HepG2 (cell line): ENCODE measurements around the gene JADE2. TPM values are rescaled to one million over a fixed set of nuclear protein-coding genes. Genes with fewer than 3 reads are reported as not detected.

Source experiments
- ATAC-seq: fragments of 200-7000 bp; cut with Tn5 transposase; 3 replicates; pipeline ENCODE4 v1.9.1; 2020; ENCODE audit warnings: mild to moderate bottlenecking, moderate library complexity
- BruUV-seq: library from RNA; stranded (reverse); fragments of 400-500 nt; replicated peaks from 2 replicates; lab custom pipeline; 2021; lab: Mats Ljungman, UMichigan
- CTCF ChIA-PET: fragments of 300-600 bp; formaldehyde crosslinking; extraction: SDS; loops from one replicate; lab custom pipeline; 2021; ENCODE audit warnings: low total read pairs, inconsistent platforms, low intra/inter-chr PET ratio; lab: Yijun Ruan, JAX
- POLR2A ChIA-PET: fragments of 350-600 bp; sonication (Branson Sonifier 250); formaldehyde crosslinking; loops from one replicate; lab custom pipeline; 2020; ENCODE audit warnings: antibody characterized with exemption, inconsistent platforms; lab: Yijun Ruan, JAX
- DNase-seq: peaks from one replicate; pipeline ENCODE4 v3.0.0-alpha.2; 2015; ENCODE audit warnings: low spot score
- FAIRE-seq: peaks from 3 replicates; lab custom pipeline; 2011; peaks lifted over from hg19 to GRCh38; lab: Jason Lieb, UNC
- H2AFZ ChIP-seq: one replicate; pipeline ENCODE4 v1.6.1; 2011; ENCODE audit warnings: low read length, inconsistent platforms
- H3K27ac ChIP-seq: fragments of 300-600 bp; 3 replicates; pipeline ENCODE4 v1.8.0; 2011; ENCODE audit warnings: mixed run types, mild to moderate bottlenecking, mixed read lengths, low read length, inconsistent platforms; ENCODE audit not compliant: insufficient read depth; ENCODE audit errors: extremely low read length
- H3K27me3 ChIP-seq, 2 experiments: fragments of 200-600 bp in 1 of 2; 2 replicates in 1 of 2; 3 replicates in 1 of 2; pipeline versions ENCODE4 v1.6.0 to v1.8.0; 2011; ENCODE audit warnings: low read length in 2 of 2, mild to moderate bottlenecking in 2 of 2, moderate library complexity in 2 of 2, inconsistent platforms in 1 of 2; ENCODE audit not compliant: insufficient read depth in 2 of 2, control insufficient read depth in 1 of 2
- H3K36me3 ChIP-seq, 2 experiments: fragments of 200-600 bp in 1 of 2; replicated peaks in 1 of 2; 2 replicates in 1 of 2; 3 replicates in 1 of 2; pipeline versions ENCODE4 v1.5.1 to v1.8.0; 2011; ENCODE audit warnings: low read length in 2 of 2, inconsistent platforms in 1 of 2; ENCODE audit not compliant: insufficient read depth in 2 of 2, control insufficient read depth in 1 of 2
- H3K4me1 ChIP-seq: 2 replicates; pipeline ENCODE4 v1.5.1; 2012; ENCODE audit warnings: low read length, inconsistent platforms; ENCODE audit not compliant: insufficient read depth
- H3K4me2 ChIP-seq: 2 replicates; pipeline ENCODE4 v1.6.0; 2011; ENCODE audit warnings: low read depth, low read length, inconsistent platforms
- H3K4me3 ChIP-seq, 3 experiments: fragments of 200-600 bp in 1 of 3; sonication (generic), shearing (Covaris generic) in 1 of 3; replicated peaks in 1 of 3; 2 replicates each; pipeline ENCODE4 v1.5.1; 2011 to 2016; ENCODE audit warnings: low read length in 3 of 3, inconsistent platforms in 2 of 3, low read depth in 2 of 3, mild to moderate bottlenecking in 2 of 3, control low read depth in 1 of 3, mixed read lengths in 1 of 3; ENCODE audit not compliant: insufficient read depth in 1 of 3
- H3K79me2 ChIP-seq: one replicate; pipeline ENCODE4 v1.6.1; 2011; ENCODE audit warnings: low read length, inconsistent platforms; ENCODE audit not compliant: insufficient read depth
- H3K9ac ChIP-seq: 2 replicates; pipeline ENCODE4 v1.6.0; 2011; ENCODE audit warnings: mild to moderate bottlenecking, low read depth, low read length, inconsistent platforms; ENCODE audit not compliant: insufficient read depth
- H3K9me3 ChIP-seq: 2 replicates; pipeline ENCODE4 v1.5.1; 2012; ENCODE audit warnings: mild to moderate bottlenecking, low read length
- H4K20me1 ChIP-seq: 2 replicates; pipeline ENCODE4 v1.6.0; 2011; ENCODE audit warnings: inconsistent platforms, mild to moderate bottlenecking, low read length, moderate library complexity; ENCODE audit not compliant: insufficient read depth
- ARID2 ChIP-seq: sonication (generic); formaldehyde crosslinking; IDR thresholded peaks from 2 replicates; pipeline ENCODE4 v1.8.1; 2022; ENCODE audit warnings: mild to moderate bottlenecking, missing genetic modification reagents, borderline replicate concordance
- ESRRA ChIP-seq: sonication (generic); formaldehyde crosslinking; IDR thresholded peaks from 2 replicates; pipeline ENCODE4 v1.5.1; 2020; ENCODE audit warnings: mild to moderate bottlenecking, low read depth, missing genetic modification reagents
- KLF13 ChIP-seq: sonication (generic); formaldehyde crosslinking; IDR thresholded peaks from 2 replicates; pipeline ENCODE4 v1.4.0; 2020; ENCODE audit warnings: mild to moderate bottlenecking, missing genetic modification reagents
- NBN ChIP-seq: fragments of 450-650 bp; conservative IDR thresholded peaks from 2 replicates; pipeline ENCODE4 v1.6.1; 2017
- RFXANK ChIP-seq: IDR thresholded peaks from 2 replicates; pipeline ENCODE4 v1.6.1; 2016
- RFXAP ChIP-seq: sonication (generic); formaldehyde crosslinking; IDR thresholded peaks from 2 replicates; pipeline ENCODE4 v1.4.0; 2020; ENCODE audit warnings: missing genetic modification reagents, borderline replicate concordance
- SUZ12 ChIP-seq: fragments of 150-350 bp; IDR thresholded peaks from 2 replicates; pipeline ENCODE4 v1.6.1; 2014; ENCODE audit warnings: low read depth, low read length
- THAP8 ChIP-seq: sonication (generic); formaldehyde crosslinking; IDR thresholded peaks from 2 replicates; pipeline ENCODE4 v1.5.1; 2020; ENCODE audit warnings: missing genetic modification reagents, mild to moderate bottlenecking, borderline replicate concordance
- ZEB1 ChIP-seq: IDR thresholded peaks from 2 replicates; pipeline ENCODE4 v1.6.1; 2012; ENCODE audit warnings: mild to moderate bottlenecking, low read depth, inconsistent platforms; ENCODE audit not compliant: insufficient replicate concordance
- ZNF235 ChIP-seq: sonication (generic); formaldehyde crosslinking; IDR thresholded peaks from 2 replicates; pipeline ENCODE4 v1.8.1; 2023; ENCODE audit warnings: mild to moderate bottlenecking, missing genetic modification reagents, borderline replicate concordance
- ZNF503 ChIP-seq: sonication (generic); formaldehyde crosslinking; IDR thresholded peaks from 2 replicates; pipeline ENCODE4 v1.4.0; 2020; ENCODE audit warnings: missing genetic modification reagents
- ZSCAN5A ChIP-seq: sonication (generic); formaldehyde crosslinking; IDR thresholded peaks from 2 replicates; pipeline ENCODE4 v1.8.0; 2022; ENCODE audit warnings: mild to moderate bottlenecking, missing genetic modification reagents, borderline replicate concordance
- WGBS: methylation state at CpG from one replicate; pipeline ENCODE4 v1.1.6; 2017; ENCODE audit warnings: low lambda C conversion rate; 5-methylcytosine and 5-hydroxymethylcytosine counted together
- in situ Hi-C: cut with HindIII; loops from 2 replicates; pipeline ENCODE4 v1.10.0; 2017; ENCODE audit warnings: low pct_unique_long_range_greater_than_20kb; ENCODE audit not compliant: extremely low pct_ligation_motif_present
- intact Hi-C: fragments of 100-400 bp; cut with micrococcal nuclease; formaldehyde crosslinking; loops from one replicate; pipeline ENCODE4 v1.10.0; 2022; ENCODE audit not compliant: unreplicated experiment
- polyA plus RNA-seq, 8 experiments: library from polyadenylated mRNA; depleted of rRNA in 3 of 8; stranded (reverse) in 7 of 8; unstranded in 1 of 8; fragments of >200 nt; fragmentation: Illumina TruSeq in 4 of 8; extraction: Trizol in 4 of 8; gene quantifications; 2 replicates each; pipeline versions ENCODE4 v1.2.1 to v1.2.3, GENCODE V29; 2011 to 2016; ENCODE audit warnings: low read depth in 4 of 8, missing spikeins in 1 of 8, mixed read lengths in 1 of 8; ENCODE audit not compliant: insufficient read depth in 1 of 8
- total RNA-seq, 5 experiments: library from RNA; depleted of rRNA; stranded (reverse); fragments of >200 nt; fragmentation: Illumina TruSeq; extraction: Trizol; gene quantifications; 2 replicates each; pipeline ENCODE4 v1.2.3, GENCODE V29; 2016; ENCODE audit warnings: low read depth in 1 of 5
- TF ChIP-seq, protein P1 (sequence below): sonication (generic); formaldehyde crosslinking; IDR thresholded peaks from 2 replicates; pipeline ENCODE4 v1.8.1; 2023; ENCODE audit warnings: mild to moderate bottlenecking, moderate library complexity, missing genetic modification reagents
- TF ChIP-seq, protein P2 (sequence below), 2 experiments: sonication (generic) in 1 of 2; formaldehyde crosslinking in 1 of 2; IDR thresholded peaks; 2 replicates each; pipeline versions ENCODE4 v1.4.0 to v1.6.1; 2018 to 2020; ENCODE audit warnings: missing genetic modification reagents in 2 of 2, borderline replicate concordance in 1 of 2, low read depth in 1 of 2, mild to moderate bottlenecking in 1 of 2, missing biosample characterization in 1 of 2

JADE2 gene
- total and polyA plus RNA-seq, 2 of the 13 experiments (the other 11 are each of a cell fraction or from before 2014, with no cell fraction given), result 7.5 to 15.1 TPM

DNA sequence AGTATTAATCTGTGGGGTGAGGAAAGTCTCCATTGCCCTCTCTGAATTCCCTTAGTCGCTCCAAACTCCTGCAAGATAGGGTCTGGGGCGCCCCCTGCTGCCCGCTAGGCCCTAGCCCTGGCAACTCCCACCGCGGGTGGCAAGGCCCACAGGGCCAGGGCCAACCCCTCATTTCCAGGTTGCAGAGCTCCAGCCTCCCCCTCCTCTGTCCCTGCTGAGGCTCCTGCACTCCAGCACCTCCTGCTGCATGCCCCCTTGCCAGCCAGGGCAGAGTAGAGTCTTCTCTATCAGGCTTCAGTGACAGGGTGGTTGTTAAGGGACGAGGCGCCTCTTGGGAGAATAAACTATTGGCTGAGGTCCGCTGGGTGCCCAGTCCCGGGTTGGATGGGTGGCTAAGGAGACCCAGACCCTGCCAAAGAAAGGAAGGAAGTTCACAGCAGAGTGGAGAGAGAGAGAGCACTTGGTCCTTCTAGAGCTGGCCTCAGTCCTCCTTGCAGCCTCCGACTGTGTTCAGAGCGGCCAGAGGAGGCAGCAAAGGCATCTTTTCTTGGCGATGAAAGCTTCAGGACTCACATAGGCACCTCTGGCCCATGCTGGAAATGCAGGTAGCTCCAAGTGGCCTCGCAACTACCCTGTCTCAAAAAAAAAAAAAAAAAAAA is 61.5 kb downstream of the JADE2 start (continued):
- TF ChIP-seq, protein P1, sequence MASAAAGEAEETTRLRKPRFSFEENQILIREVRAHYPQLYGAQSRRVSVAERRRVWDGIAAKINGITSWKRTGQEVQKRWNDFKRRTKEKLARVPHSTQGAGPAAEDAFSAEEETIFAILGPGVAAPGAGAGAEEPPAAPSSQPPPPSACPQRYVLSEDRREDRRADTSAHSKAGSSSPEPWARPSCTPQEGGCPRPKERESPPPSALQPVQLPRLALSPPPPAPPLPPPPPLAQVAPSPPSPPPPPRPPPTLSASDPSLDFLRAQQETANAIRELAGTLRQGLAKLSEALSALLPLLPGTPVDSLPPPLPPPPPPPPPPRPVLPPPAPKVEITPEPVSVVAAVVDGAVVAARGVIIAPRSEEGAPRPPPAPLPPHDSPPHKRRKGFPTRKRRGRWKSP, result peak; percentile 57; the same call in 1 of the 2 replicates
- TF ChIP-seq THAP8 (CRISPR knock-in tag), result no peak
- TF ChIP-seq, protein P2, sequence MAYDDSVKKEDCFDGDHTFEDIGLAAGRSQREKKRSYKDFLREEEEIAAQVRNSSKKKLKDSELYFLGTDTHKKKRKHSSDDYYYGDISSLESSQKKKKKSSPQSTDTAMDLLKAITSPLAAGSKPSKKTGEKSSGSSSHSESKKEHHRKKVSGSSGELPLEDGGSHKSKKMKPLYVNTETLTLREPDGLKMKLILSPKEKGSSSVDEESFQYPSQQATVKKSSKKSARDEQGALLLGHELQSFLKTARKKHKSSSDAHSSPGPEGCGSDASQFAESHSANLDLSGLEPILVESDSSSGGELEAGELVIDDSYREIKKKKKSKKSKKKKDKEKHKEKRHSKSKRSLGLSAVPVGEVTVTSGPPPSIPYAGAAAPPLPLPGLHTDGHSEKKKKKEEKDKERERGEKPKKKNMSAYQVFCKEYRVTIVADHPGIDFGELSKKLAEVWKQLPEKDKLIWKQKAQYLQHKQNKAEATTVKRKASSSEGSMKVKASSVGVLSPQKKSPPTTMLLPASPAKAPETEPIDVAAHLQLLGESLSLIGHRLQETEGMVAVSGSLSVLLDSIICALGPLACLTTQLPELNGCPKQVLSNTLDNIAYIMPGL (CRISPR knock-in tag; IDR thresholded peaks at IDR 0.05; ENCODE audit: borderline replicate concordance in 1 of 2, low read depth in 1 of 2), result peak; percentile 75 to 90

GRCh38 chr5:134590992-134591659 is 65.7 kb downstream of the JADE2 start:
- H2AFZ ChIP-seq, result no peak overlapping the region
- peak overlapping the region; percentile 81 for H3K4me2 ChIP-seq
- H3K9me3 ChIP-seq, result no peaks in the 10 kb centered on the region
- H3K79me2 ChIP-seq, result no peaks in the 10 kb centered on the region
- no peak overlapping the region for H3K9ac ChIP-seq
- POLR2A ChIA-PET, result interaction anchor here (0.6 kb wide), 1 partner anchor 9 kb away, joined by 4 read pairs; no protein-coding TSS in a partner anchor
- H3K4me1 ChIP-seq, result peaks cover 69% of the 10 kb centered on the region
- intact Hi-C loops, result loop anchor here (5.0 kb wide), 1 partner anchor 71 kb away; no protein-coding TSS in a partner anchor
- H3K36me3 ChIP-seq, result no peaks in the 10 kb centered on the region
- ATAC-seq (peak; percentile 47), DNase-seq (peak; percentile 71), FAIRE-seq (no peak)
- CTCF ChIA-PET, result no interaction called here
- no peaks in the 10 kb centered on the region for H4K20me1 ChIP-seq
- no TSS peak for BruUV-seq
- peak overlapping the region in 1 of 3 experiments; percentile 56; a peak in 1 of 6 replicates for H3K4me3 ChIP-seq
- WGBS, result 11% methylated on average over 5 of the region's 5 CpGs
- no peak overlapping the region for H3K27ac ChIP-seq
- in situ Hi-C loops, result loop anchor here (25.0 kb wide), 1 partner anchor 404 kb away; the partner anchor contains the start of gene SKP1
- H3K27me3 ChIP-seq, result no peaks in the 10 kb centered on the region
- TF ChIP-seq SUZ12, result no peak
- TF ChIP-seq RFXAP (CRISPR knock-in tag), result peak; percentile 99
- no peak for TF ChIP-seq ESRRA (CRISPR knock-in tag)
- no peak for TF ChIP-seq ZNF503 (CRISPR knock-in tag)
- no peak for TF ChIP-seq NBN
- TF ChIP-seq RFXANK, result peak; percentile 99
- TF ChIP-seq ZSCAN5A, result no peak
- TF ChIP-seq ARID2, result no peak
- TF ChIP-seq KLF13 (CRISPR knock-in tag), result no peak
- TF ChIP-seq ZEB1, result peak; percentile 49
- TF ChIP-seq ZNF235, result no peak
